HL-60 (cell line): ENCODE results near the gene TSHZ1.
"Not testable (repeated sequence)": the region's sequence is repeated elsewhere in the genome, so short reads cannot be mapped to it uniquely, and the experiment has no call there.

ENCODE experiments used
- DNase-seq, 2 experiments: peaks; one replicate each; pipeline ENCODE4 v3.0.0-alpha.2; 2010 to 2020; ENCODE audit warnings: low read depth in 1 of 2, low spot score in 1 of 2
- H3K27ac ChIP-seq: fragments of 250-450 bp; sonication (Bioruptor Pico); replicated peaks from 2 replicates; pipeline ENCODE4 v1.5.1; 2020; ENCODE audit warnings: mild to moderate bottlenecking, moderate library complexity
- H3K27me3 ChIP-seq: fragments of 250-450 bp; sonication (Bioruptor Pico); 2 replicates; pipeline ENCODE4 v1.5.1; 2021; ENCODE audit warnings: mild to moderate bottlenecking, moderate library complexity; ENCODE audit not compliant: insufficient read depth, poor library complexity, severe bottlenecking
- H3K4me3 ChIP-seq: replicated peaks from 2 replicates; pipeline ENCODE4 v1.5.1; 2011; ENCODE audit warnings: mild to moderate bottlenecking, control low read depth, low read length; ENCODE audit not compliant: insufficient read depth
- GABPA ChIP-seq: IDR thresholded peaks from 2 replicates; pipeline ENCODE4 v1.6.1; 2012; ENCODE audit warnings: low read depth
- POLR2AphosphoS5 ChIP-seq: IDR thresholded peaks from 2 replicates; pipeline ENCODE4 v1.6.1; 2012; ENCODE audit warnings: low read depth
- SPI1 ChIP-seq: IDR thresholded peaks from 2 replicates; pipeline ENCODE4 v1.6.1; 2012; ENCODE audit warnings: low read depth, mild to moderate bottlenecking, borderline replicate concordance
- TF ChIP-seq, protein P1 (sequence below): IDR thresholded peaks from one replicate; pipeline ENCODE4 v1.5.1; 2011; ENCODE audit warnings: low read length, control low read depth, inconsistent platforms; ENCODE audit not compliant: insufficient read depth
- TF ChIP-seq, protein P2 (sequence below): IDR thresholded peaks from 2 replicates; pipeline ENCODE4 v1.6.1; 2012; ENCODE audit warnings: low read depth; ENCODE audit not compliant: insufficient replicate concordance

Gene TSHZ1

DNA sequence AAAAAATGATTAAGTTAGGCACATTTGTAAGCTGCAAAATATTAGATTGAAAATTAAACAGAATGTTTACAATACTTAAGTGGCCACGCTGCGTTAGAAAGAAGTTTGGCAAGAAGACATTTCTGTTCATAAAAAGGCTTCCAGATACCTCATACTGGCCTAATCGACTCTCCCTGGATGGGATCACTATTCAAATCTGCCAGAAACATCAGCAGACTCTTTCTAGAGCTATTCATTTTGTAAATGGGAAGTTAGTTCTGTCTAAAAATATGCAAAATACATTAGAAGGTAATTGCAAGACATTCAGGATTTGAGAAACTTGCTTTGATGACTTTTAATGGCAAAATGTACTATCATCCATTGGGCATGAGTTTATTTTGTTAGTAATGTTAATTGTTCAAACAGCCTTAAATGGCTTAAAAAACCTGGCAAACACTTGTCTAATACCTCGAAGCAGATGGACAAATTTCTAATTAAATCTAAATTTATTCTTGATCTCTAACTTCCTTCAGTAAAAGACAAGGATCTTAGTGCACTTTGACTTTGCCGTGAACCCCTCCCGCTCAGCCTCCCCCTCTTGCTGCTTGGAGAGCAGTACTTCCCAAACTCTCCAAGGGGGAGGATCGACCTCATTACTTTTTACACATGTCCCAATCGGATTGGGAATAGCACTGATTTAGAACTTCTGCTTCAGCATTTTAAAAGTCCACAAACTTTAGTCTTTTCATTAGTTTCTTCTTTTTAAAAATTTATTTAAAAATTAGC is 113.4 kb downstream of the TSHZ1 start:
- Histone ChIP-seq H3K27me3 (no peaks in the 10 kb centered on the region), H3K4me3 (no peak overlapping the region), H3K27ac (no peak overlapping the region)
- DNase-seq, result no peak
- TF ChIP-seq, protein P1, sequence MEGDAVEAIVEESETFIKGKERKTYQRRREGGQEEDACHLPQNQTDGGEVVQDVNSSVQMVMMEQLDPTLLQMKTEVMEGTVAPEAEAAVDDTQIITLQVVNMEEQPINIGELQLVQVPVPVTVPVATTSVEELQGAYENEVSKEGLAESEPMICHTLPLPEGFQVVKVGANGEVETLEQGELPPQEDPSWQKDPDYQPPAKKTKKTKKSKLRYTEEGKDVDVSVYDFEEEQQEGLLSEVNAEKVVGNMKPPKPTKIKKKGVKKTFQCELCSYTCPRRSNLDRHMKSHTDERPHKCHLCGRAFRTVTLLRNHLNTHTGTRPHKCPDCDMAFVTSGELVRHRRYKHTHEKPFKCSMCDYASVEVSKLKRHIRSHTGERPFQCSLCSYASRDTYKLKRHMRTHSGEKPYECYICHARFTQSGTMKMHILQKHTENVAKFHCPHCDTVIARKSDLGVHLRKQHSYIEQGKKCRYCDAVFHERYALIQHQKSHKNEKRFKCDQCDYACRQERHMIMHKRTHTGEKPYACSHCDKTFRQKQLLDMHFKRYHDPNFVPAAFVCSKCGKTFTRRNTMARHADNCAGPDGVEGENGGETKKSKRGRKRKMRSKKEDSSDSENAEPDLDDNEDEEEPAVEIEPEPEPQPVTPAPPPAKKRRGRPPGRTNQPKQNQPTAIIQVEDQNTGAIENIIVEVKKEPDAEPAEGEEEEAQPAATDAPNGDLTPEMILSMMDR, result no peak

- no peaks in the 10 kb centered on the region for H3K27me3 ChIP-seq
- no peak overlapping the region for H3K27ac ChIP-seq
- TF ChIP-seq, protein P2, sequence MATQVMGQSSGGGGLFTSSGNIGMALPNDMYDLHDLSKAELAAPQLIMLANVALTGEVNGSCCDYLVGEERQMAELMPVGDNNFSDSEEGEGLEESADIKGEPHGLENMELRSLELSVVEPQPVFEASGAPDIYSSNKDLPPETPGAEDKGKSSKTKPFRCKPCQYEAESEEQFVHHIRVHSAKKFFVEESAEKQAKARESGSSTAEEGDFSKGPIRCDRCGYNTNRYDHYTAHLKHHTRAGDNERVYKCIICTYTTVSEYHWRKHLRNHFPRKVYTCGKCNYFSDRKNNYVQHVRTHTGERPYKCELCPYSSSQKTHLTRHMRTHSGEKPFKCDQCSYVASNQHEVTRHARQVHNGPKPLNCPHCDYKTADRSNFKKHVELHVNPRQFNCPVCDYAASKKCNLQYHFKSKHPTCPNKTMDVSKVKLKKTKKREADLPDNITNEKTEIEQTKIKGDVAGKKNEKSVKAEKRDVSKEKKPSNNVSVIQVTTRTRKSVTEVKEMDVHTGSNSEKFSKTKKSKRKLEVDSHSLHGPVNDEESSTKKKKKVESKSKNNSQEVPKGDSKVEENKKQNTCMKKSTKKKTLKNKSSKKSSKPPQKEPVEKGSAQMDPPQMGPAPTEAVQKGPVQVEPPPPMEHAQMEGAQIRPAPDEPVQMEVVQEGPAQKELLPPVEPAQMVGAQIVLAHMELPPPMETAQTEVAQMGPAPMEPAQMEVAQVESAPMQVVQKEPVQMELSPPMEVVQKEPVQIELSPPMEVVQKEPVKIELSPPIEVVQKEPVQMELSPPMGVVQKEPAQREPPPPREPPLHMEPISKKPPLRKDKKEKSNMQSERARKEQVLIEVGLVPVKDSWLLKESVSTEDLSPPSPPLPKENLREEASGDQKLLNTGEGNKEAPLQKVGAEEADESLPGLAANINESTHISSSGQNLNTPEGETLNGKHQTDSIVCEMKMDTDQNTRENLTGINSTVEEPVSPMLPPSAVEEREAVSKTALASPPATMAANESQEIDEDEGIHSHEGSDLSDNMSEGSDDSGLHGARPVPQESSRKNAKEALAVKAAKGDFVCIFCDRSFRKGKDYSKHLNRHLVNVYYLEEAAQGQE, result no peak
- TF ChIP-seq, protein P1, result no peak
- no peak for TF ChIP-seq SPI1
- TF ChIP-seq GABPA, result no peak
- no peak for TF ChIP-seq POLR2AphosphoS5
- DNase-seq, result no peak
- H3K4me3 ChIP-seq, result no peak overlapping the region
Observed at GRCh38 chr18:75324686-75325257, 114.2 kb downstream of the TSHZ1 start.

DNA sequence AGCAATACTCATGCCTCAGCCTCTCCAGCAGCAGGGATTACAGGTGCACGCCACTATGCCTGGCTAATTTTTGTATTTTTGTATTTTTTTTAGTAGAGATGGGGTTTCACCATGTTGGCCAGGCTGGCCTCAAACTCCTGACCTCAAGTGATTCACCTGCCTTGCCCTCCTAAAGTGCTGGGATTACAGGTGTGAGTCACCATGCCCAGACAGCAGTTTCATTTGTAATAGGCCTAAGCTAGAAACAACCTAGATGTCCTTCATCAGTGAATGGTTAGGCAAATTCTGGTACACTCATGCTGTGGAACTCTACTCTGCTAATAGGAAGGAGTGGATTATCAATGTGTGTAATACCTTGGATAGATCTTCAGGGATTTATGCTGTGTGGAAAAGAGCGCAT is 119.2 kb downstream of the TSHZ1 start:
- not testable (repeated sequence) for H3K27me3 ChIP-seq, H3K27ac ChIP-seq, H3K4me3 ChIP-seq, DNase-seq

- H3K27ac ChIP-seq, result no peak overlapping the region
- TF ChIP-seq POLR2AphosphoS5, result no peak
- TF ChIP-seq, protein P2, result no peak
- TF ChIP-seq SPI1, result no peak
- TF ChIP-seq, protein P1, result no peak
- no peak for TF ChIP-seq GABPA
- H3K27me3 ChIP-seq, result no peaks in the 10 kb centered on the region
- H3K4me3 ChIP-seq, result no peak overlapping the region
- no peak for DNase-seq
Observed at GRCh38 chr18:75330308-75330707, 119.7 kb downstream of the TSHZ1 start.
